Fibroblast of gingiva (primary cell): ENCODE measurements around the gene HTRA1.

Experiments used
- DNase-seq: peaks from one replicate; pipeline ENCODE4 v3.0.0-alpha.2; 2011; ENCODE audit warnings: low read depth

Gene HTRA1

DNA sequence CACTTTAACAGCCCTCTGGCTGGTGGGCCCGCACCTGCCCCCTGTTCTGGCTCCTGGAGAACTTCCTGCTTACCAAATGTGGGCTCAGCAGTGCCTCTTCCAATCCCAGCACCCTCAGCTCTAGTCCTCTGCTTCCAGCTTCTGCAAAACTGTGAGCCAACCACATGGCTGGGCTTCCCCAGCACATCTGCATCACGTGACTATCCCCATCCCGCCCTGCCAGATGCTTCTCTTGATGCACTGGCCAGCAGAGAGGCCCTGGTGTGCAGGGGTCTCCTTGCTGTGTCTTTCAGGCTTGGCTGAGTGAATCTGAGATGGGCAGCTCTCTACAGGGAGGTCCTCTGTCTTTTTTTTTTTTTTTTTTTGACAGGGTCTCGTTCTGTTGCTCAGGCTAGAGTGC lies 55.4 kb downstream of the HTRA1 start:
- no peak for DNase-seq

GRCh38 chr10:122519144-122519543 lies 57.8 kb downstream of the HTRA1 start:
- DNase-seq = no peak

- no peak for DNase-seq
Observed at GRCh38 chr10:122519873-122520272, 58.5 kb downstream of the HTRA1 start.

DNA sequence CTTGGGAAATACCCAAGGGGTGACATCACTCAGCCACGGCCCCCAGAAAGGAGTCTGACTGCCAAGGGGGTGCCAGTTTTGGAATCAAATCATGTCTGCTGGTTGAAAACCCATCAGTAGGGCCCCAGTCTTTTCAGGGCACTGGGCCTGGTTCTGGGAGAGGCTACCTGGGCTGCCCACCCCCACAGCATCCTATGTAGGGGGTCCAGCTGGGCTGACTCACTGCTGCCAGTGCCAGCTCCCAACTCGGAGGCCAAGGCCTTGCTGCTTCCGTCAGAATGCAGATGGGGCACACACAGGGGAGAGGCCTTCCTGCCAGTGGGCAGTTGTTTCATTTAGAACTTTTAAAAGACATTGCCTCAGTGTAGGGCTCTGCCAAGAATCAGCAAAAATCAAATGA lies 59.7 kb downstream of the HTRA1 start:
- DNase-seq = peak; percentile 39

DNA sequence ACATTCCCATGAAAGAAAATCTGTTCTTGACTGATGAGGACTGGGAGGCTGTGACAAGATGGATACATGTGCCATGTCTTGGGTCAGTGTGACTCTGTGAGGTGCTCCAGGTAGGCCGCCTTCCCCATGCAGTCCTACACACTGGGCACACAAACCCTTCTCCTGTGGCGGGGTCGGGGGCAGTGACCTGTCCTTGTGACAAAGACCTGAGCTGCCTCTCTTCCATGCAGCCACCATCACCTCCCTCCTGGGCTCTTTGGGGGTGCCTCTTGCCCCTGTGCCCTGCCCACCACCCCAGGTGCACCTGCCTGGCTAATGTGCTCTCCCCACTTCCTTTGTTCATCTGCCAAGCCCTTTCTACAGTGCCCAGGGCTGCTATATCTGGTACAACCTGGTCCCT lies 63.5 kb downstream of the HTRA1 start:
- no peak for DNase-seq

DNA sequence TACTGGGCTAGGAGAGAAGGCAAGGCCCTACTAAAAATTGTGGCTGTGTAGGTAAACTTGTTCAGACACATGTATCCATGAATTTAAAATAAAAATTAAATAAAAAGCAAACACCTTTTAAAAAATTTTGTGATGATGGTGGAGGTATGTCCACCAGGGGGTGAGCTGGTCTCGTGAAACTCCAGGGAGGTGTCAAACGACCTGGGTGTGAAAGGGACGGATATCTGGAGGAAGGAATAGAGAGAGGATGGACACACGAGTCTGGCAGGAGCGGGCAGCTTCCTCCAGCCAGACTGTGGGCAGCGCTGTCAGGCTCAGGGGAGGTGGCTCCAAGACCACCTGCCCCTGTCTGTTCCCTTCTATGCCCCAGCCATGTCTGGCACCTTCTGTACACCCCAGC lies 64.4 kb downstream of the HTRA1 start:
- DNase-seq = no peak

DNA sequence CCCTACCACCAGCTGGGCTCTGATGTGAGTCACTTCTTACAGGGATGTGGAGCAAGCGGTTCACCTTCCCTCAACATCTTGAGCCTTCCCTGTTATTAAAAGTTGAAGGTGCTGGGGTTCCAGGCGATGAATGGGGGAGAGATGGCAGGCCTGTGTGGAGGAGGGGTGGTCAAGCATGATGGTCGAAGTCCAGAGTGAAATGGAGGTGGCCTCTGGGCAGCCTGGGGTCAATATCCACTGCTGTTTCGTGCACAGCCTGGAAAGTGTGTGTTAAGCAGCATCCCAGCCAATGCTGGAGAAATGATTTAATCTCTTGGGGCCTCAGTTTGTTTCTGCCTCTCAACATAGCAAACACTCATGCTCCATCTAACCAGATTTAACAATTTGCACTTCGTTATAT lies 65.5 kb downstream of the HTRA1 start:
- DNase-seq = no peak

- no peak for DNase-seq
Observed at GRCh38 chr10:122530177-122530576, 68.8 kb downstream of the HTRA1 start.

- DNase-seq = no peak
Observed at GRCh38 chr10:122531261-122531660, 69.9 kb downstream of the HTRA1 start.

DNA sequence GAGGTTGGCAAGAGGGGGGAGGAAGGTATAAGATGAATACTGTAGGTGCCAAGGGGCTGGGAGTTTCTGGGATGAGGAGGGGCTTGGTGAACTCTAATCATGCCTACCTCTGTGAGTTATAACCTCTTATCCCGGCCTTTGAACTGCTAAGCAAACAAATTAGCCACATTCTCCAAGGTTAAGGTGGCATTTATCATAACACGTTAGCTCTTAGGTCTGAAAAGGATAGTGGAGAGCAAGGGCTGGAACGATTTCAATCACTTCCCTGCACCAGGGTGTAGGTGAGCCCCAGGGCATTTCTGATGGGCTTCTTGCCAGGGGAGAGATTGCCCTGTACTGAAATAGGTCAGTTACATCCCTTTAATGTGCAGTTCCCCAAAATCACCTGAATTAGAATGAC lies 70.6 kb downstream of the HTRA1 start:
- DNase-seq = no peak

- no peak for DNase-seq
Observed at GRCh38 chr10:122532601-122533296, 71.4 kb downstream of the HTRA1 start.

DNA sequence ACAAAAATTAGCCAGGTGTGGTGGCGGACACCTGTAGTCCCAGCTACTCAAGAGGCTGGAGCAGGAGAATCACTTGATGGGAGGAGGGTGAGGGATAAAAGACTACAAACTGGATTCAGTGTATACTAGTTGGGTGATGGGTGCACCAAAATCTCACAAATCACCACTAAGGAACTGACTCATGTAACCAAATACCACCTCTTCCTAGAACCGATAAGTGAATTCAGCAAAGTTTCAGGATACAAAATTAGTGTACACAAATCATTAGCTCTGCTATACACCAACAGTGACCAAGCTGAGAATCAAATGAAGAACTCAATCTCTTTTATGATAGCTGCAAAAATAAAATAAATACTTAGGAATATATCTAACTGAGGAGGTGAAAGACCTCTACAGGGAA lies 76.2 kb downstream of the HTRA1 start:
- no peak for DNase-seq

DNA sequence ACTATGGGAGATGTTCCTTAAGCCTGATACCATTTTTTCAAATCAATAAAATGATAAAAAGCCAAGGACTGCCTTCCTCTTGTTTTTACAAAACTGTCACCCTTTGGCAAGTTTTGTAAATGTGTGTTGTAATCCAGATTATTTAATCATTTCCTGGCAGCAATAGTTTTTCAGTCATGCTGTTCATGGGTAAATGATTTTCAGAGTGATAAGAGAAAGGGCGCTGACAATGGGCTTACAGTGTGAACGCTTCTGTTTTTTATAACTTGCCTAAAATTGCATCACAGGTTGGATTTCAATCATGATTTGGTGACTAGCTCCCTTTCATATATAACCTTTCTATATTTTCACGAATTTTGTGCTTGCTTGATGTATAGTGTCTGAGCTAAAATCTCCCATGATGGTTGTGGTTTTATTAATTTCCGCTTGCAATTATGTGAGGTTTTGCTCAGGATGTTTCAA lies 80.2 kb downstream of the HTRA1 start:
- no peak for DNase-seq

DNA sequence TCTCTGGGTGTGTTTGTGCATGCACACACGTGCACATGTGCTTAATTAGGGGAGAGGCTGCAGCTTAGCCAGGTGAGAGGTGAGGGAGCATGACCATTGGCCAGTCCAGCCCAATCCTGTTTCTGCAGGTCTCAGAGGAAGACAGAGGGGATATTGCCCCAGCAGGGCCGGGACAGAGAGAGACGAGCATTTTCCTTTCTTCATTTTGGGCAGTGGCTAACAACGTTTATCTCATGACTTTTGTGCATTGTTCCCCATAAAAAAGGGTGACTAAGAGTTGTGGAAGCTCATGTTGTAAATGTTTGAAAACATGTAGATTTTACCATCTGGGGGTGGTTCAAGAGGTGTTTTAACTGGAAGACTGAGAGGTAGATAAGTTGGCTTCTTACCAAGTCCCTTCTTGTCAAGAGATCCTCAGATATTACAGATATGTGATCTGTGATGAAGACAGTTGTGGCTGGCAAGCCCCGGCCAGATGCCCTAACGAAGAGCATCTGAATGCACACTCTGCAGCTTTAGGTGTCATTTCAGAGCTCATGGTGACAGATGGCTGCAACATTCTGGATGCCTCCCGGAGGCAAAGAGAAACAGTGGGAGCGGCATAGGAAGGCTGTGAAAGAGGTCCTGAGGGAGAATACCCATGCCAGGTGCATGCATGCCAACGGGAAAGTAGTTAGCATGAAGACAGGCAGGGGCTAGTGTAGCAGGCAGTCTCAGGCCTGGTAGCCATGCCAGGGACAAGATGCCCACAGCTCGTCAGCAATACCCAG lies 82.5 kb downstream of the HTRA1 start:
- DNase-seq = no peak

- no peak for DNase-seq
Observed at GRCh38 chr10:122544493-122544892, 83.1 kb downstream of the HTRA1 start.

GRCh38 chr10:122546242-122546641 lies 84.9 kb downstream of the HTRA1 start:
- DNase-seq = no peak

- no peak for DNase-seq
Observed at GRCh38 chr10:122548407-122549085, 87.2 kb downstream of the HTRA1 start.

GRCh38 chr10:122549636-122550035 lies 88.3 kb downstream of the HTRA1 start:
- no peak for DNase-seq

DNA sequence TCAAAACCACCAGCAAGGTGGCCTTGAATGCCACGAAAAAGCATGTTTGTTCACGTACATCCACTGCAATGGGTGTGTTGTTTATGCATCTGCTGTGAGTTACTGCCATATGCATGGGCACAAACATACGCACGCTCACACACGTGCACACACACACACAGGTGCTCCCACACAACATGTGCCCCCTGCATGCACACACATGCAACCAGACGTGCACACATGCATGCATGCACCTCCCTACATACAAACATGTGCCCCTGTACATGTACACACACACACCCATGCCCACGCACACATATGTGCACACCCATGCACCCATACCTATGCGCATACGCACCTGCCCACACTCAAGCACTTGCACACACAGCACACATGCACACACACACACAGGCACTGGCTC lies 89.1 kb downstream of the HTRA1 start:
- no peak for DNase-seq

DNA sequence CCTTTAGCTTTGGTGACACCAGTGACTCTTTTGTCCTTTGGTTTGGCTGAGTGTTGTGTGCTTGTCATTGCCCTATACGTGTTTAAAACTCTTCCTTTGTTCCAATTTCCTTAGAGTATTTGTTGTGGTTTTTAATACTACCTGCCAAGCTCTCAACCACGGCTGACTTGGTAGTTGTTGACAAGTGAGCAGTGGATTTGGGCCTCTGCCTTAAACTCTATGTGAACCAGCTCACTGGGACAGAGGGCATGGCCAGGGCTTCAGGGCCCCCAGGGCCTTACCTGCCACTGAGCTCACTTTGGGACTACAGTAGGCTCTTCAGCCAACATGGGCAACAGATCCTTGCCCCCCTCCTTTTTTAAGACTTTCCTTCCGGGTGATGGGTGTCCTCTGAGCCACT lies 89.6 kb downstream of the HTRA1 start:
- DNase-seq = no peak

DNA sequence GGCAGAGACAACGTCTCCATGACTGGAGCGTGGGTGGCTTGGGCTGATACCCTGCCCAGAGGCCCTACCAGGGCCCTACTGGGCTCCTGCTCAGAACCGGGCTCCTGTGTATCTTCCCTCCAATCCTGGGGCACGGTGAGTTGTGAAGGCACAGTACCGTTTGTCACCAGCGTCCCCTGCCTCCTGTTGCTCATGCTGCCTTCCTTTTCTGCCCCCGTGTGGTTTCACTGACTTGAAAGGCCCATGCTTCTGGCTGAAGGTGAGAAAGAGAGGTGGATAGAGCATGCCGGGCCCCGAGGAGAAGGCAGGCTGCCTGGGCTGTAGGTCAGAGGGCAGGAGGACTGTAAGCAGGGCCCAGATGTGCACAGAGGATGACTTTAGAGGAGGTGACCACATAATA lies 90.1 kb downstream of the HTRA1 start:
- DNase-seq = no peak

- no peak for DNase-seq
Observed at GRCh38 chr10:122553341-122553740, 92.0 kb downstream of the HTRA1 start.
